HG02610 (cell line): Measurements from ENCODE around the gene POC1A.
"Not testable (repeated sequence)": the region's sequence is repeated elsewhere in the genome, so short reads cannot be mapped to it uniquely, and the experiment has no call there.

Experiments
- ATAC-seq: cut with Tn5 transposase; IDR thresholded peaks from one replicate; pipeline ENCODE4 v1.9.1; 2021; ENCODE audit warnings: mild to moderate bottlenecking, moderate library complexity; ENCODE audit not compliant: unreplicated experiment

The POC1A gene

GRCh38 chr3:52184690-52185089 is 30.5 kb upstream of the POC1A start:
- no peak for ATAC-seq

- ATAC-seq = no peak
Observed at GRCh38 chr3:52183786-52184445, 29.7 kb upstream of the POC1A start.

- ATAC-seq = no peak
Observed at GRCh38 chr3:52182691-52183090, 28.5 kb upstream of the POC1A start.

DNA sequence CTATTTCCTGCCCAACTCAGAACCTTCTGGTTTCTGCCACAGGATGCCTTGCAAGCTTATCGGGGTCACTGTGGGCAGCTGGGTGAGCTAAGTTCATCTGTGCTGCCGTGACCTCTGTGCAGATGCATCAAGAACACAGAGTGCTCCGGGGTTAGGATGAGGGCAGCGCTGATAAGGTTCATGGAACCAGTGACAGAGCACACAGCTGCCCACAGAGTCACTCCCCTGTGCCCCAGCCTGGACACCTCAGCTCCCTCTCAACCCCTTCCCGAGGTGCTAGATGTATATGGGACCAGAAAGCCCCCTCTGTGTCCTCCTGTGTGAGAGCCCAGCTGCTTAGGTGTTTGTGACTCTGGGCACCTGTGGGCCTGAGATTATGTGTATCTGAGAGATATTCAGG is 28.0 kb upstream of the POC1A start:
- ATAC-seq = no peak

DNA sequence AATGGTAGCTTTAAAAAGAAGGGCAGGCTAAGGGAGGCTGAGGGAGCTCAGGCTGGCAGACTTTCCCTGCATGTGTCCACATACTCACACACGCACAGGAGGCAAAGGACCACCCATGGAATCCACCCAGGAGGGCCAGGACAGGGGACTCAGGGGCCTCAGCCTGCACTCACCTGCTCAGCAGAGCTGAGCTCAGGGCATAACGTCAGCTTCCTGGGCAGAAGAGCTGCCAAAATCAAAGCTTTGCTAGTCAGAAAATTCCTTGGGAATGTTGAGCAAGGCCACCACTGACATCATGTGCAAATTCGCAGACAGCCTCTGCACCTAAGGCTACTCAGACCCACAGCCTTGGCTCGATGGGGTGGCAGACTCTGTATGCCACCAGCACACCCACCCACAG is 27.3 kb upstream of the POC1A start:
- ATAC-seq = no peak

- no peak for ATAC-seq
Observed at GRCh38 chr3:52178537-52178936, 24.3 kb upstream of the POC1A start.

DNA sequence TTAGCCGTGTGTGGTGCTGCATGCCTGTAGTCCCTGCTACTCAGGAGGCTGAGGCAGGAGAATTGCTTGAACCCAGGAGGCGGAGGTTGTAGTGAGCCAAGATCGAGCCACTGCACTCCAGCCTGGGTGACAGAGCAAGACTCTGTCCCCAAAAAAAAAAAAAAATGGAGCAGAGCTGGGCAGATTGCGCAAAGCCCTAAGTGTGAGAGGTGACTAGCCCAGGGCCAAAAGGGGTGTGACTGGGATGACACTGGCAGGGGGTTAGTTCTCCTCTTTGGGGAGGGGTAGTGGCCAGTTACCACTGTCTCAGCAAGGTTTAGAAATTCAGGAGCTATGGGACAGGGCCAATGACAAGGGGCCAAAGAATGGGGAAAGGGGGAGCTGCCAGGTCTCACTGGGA is 23.9 kb upstream of the POC1A start:
- not testable (repeated sequence) for ATAC-seq

- no peak for ATAC-seq
Observed at GRCh38 chr3:52177701-52178042, 23.4 kb upstream of the POC1A start.

- no peak for ATAC-seq
Observed at GRCh38 chr3:52176951-52177700, 22.9 kb upstream of the POC1A start.

DNA sequence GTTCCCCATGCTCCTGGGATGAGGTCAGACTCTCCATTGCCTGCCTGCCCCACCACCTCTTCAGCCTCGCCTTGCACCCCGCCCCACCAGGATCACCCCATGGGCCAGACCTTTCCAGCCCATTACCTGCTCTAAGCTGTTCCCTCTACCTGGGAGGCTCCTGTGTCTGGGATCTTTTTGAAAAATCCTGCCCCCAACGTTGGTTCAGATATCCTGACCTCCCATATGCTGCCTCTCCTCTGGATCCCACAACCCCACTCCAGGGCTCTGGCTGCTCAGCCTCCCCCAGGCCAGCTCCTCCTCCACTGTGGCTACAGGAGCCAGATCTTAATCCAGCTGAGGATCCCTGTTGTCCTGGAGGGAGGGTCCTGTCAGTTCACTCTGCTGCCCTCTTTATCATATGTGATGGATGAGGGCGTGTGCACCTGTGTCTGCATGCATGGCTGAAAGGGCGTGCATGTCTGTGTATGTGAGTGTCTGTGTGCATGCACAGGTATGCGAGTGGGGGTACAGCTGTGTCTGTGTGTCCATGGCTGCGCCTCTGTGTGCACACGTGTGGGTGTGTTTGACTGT is 22.0 kb upstream of the POC1A start:
- ATAC-seq = no peak

DNA sequence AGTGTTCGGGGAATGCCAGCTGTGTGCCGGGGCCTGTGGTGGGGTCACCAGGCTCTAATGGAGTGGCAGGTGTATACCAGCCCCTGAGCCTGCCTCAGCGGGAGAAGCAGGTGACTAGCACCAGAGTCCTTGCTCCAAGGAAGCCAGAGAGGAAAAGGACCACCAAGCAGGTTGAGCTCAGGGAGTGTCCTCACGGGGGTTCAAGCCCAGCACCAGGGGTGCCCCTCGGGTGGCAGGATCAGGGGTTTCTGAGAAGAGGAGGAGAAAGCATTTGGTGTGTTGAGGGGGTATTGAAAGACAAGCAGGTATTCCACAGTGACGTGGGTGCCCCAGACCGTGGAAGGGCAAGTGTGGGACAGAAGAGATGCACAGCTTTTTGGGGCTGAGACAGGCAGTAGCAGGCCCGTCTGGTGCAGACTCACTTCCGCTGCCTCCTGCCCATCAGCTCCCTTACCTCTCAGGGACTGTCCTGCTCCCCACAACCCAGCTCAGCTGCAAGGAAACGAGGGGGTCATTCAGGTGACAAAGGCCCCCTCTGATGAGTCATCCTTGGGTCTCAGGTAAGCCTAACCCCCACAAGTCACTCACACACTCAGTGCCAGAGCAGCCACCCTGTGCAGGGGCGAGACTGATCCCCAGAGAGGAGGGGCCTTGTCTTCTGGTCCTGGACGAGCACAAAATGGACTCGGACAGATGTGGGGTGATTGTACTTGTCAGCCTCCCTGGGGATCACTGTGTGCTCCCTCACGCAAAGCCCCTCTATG is 21.4 kb upstream of the POC1A start:
- ATAC-seq = no peak

- ATAC-seq = no peak
Observed at GRCh38 chr3:52174896-52175295, 20.7 kb upstream of the POC1A start.

- no peak for ATAC-seq
Observed at GRCh38 chr3:52173101-52173500, 18.9 kb upstream of the POC1A start.

- ATAC-seq = no peak
Observed at GRCh38 chr3:52172262-52172757, 18.1 kb upstream of the POC1A start.

DNA sequence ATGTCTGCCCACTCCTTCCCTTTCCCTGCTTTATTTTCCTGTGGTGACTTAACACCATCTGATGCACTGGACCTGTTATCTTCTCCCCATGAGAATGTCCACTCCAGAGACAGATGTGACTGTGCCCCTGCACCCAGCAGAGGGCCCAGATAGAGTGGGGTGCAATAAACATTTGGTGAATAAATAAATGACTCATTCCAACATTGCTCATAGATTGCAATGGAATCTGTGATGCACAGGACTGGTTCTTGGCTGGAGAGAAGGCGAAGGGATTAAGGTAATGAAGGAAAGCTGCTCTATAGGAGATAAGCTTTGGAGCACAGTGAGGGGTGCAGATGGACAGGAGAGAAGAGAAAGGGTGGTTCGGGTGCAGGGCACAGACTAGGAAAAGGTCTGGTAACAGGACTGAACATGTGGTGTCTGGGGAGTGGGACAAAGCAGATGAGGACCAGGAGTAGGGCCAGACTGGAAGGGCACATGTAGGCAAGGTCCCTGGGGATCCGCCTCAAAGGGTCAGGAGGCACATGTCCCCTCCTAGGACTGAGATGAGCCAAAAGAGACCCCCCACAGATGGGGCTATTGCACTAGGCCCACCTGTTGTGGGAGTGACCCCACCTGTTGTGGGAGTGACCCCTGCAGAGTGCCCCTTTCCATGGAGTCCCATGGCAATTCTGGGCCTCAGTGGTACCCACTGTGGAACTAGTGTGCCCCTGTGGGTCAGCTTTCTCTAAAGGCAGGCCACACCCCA is 17.5 kb upstream of the POC1A start:
- no peak for ATAC-seq

GRCh38 chr3:52170217-52170616 is 16.0 kb upstream of the POC1A start:
- ATAC-seq = not testable (repeated sequence)

DNA sequence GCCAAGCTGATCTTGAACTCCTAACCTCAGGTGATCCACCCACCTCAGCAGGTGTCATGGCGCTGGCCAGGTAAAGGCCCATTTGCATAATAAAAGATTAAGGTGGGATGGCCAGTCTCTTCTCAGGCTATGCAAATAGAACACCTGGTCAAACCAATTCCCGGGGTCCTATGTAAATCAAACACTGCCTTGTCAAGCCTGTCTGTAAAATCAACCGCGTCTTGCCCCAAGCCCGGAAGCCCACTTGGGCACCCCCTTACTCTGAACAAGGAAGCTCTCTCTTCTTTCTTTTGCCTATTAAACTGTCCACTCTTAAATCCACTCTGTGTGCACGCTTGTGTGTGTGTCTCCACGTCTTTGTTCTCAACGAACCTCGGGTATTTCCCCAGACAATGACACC is 13.0 kb upstream of the POC1A start:
- no peak for ATAC-seq

GRCh38 chr3:52162250-52162872 is 8.1 kb upstream of the POC1A start:
- ATAC-seq = no peak

- ATAC-seq = no peak
Observed at GRCh38 chr3:52159503-52159902, 5.3 kb upstream of the POC1A start.

GRCh38 chr3:52155912-52156311 is 1.7 kb upstream of the POC1A start:
- ATAC-seq = no peak
